GM12878 (cell line): ENCODE measurements around the gene NDUFAB1. TPM values are rescaled to one million over a fixed set of nuclear protein-coding genes. Genes with fewer than 3 reads are reported as not detected.

Experiments
- ATAC-seq: fragments of 200-7000 bp; cut with Tn5 transposase; 3 replicates; pipeline ENCODE4 v1.9.1; 2020; ENCODE audit warnings: mild to moderate bottlenecking, moderate library complexity
- BruUV-seq: library from RNA; stranded (reverse); fragments of 400-500 nt; replicated peaks from 2 replicates; lab custom pipeline; 2021; lab: Mats Ljungman, UMichigan
- CTCF ChIA-PET: fragments of 300-600 bp; sonication (Branson Sonifier 250); formaldehyde crosslinking; extraction: SDS; loops from one replicate; lab custom pipeline; 2021; ENCODE audit warnings: inconsistent platforms; lab: Yijun Ruan, JAX
- POLR2A ChIA-PET: fragments of 350-600 bp; formaldehyde crosslinking; extraction: SDS; loops from one replicate; lab custom pipeline; 2021; ENCODE audit warnings: inconsistent platforms; lab: Charles Lee
- RAD21 ChIA-PET: fragments of 300-600 bp; sonication (Branson Sonifier 250); formaldehyde crosslinking; loops from one replicate; lab custom pipeline; 2023; ENCODE audit warnings: antibody characterized with exemption; ENCODE audit not compliant: unreplicated experiment; lab: Charles Lee
- SMC1A ChIA-PET: fragments of 300-600 bp; sonication (Branson Sonifier 250); formaldehyde crosslinking; loops from one replicate; lab custom pipeline; 2023; ENCODE audit not compliant: unreplicated experiment, uncharacterized antibody; lab: Charles Lee
- DNase-seq: peaks from one replicate; pipeline ENCODE4 v3.0.0-alpha.2; 2011; ENCODE audit warnings: low read depth, low spot score
- FAIRE-seq: peaks from 3 replicates; lab custom pipeline; 2011; peaks lifted over from hg19 to GRCh38; lab: Jason Lieb, UNC
- H2AFZ ChIP-seq: 2 replicates; pipeline ENCODE4 v1.6.0; 2011; ENCODE audit warnings: low read depth, low read length, control low read depth; ENCODE audit not compliant: control insufficient read depth
- H3K27ac ChIP-seq: 2 replicates; pipeline ENCODE4 v1.5.1; 2011; ENCODE audit warnings: control low read depth; ENCODE audit not compliant: control insufficient read depth, insufficient read depth
- H3K27me3 ChIP-seq, 2 experiments: replicated peaks in 1 of 2; 2 replicates each; pipeline versions ENCODE4 v1.6.0 to v1.6.1; 2011; ENCODE audit warnings: low read length in 1 of 2; ENCODE audit not compliant: control insufficient read depth in 2 of 2, insufficient read depth in 2 of 2
- H3K36me3 ChIP-seq, 2 experiments: 2 replicates each; pipeline ENCODE4 v1.5.1; 2011; ENCODE audit warnings: low read length in 1 of 2; ENCODE audit not compliant: control insufficient read depth in 2 of 2, insufficient read depth in 2 of 2
- H3K4me1 ChIP-seq: 2 replicates; pipeline ENCODE4 v1.6.1; 2011; ENCODE audit warnings: mild to moderate bottlenecking, low read length, moderate library complexity, mixed read lengths; ENCODE audit not compliant: control insufficient read depth, insufficient read depth
- H3K4me2 ChIP-seq: 2 replicates; pipeline ENCODE4 v1.6.0; 2011; ENCODE audit warnings: control low read depth; ENCODE audit not compliant: control insufficient read depth, insufficient read depth
- H3K4me3 ChIP-seq: fragments of 200-600 bp; sonication (generic); 2 replicates; pipeline ENCODE4 v1.5.1; 2016
- H3K79me2 ChIP-seq: 2 replicates; pipeline ENCODE4 v1.6.0; 2011; ENCODE audit warnings: low read length; ENCODE audit not compliant: control insufficient read depth, insufficient read depth
- H3K9ac ChIP-seq: 2 replicates; pipeline ENCODE4 v1.8.0; 2011; ENCODE audit warnings: low read length, control low read depth, mixed read lengths; ENCODE audit not compliant: control insufficient read depth, insufficient read depth
- H3K9me3 ChIP-seq: replicated peaks from 3 replicates; pipeline ENCODE4 v1.5.1; 2011; ENCODE audit warnings: mild to moderate bottlenecking, low read length; ENCODE audit not compliant: control insufficient read depth, insufficient read depth
- H4K20me1 ChIP-seq: 2 replicates; pipeline ENCODE4 v1.6.0; 2011; ENCODE audit not compliant: control insufficient read depth, insufficient read depth
- CBFB ChIP-seq: IDR thresholded peaks from 2 replicates; pipeline ENCODE4 v1.6.1; 2016; ENCODE audit warnings: antibody characterized with exemption, low read depth
- DPF2 ChIP-seq: fragments of 450-650 bp; IDR thresholded peaks from 2 replicates; pipeline ENCODE4 v1.6.1; 2017; ENCODE audit warnings: mild to moderate bottlenecking
- HDAC2 ChIP-seq: fragments of 200-600 bp; sonication (generic); IDR thresholded peaks from 2 replicates; pipeline ENCODE4 v1.6.1; 2017
- MEF2A ChIP-seq: IDR thresholded peaks from 2 replicates; pipeline ENCODE4 v1.6.1; 2011; ENCODE audit warnings: low read depth, mild to moderate bottlenecking, low read length, moderate library complexity; ENCODE audit not compliant: insufficient read depth
- NR2C2 ChIP-seq: IDR thresholded peaks from 2 replicates; pipeline ENCODE4 v1.6.1; 2011; ENCODE audit warnings: borderline replicate concordance, low read depth; ENCODE audit not compliant: control insufficient read depth, insufficient read length
- RAD21 ChIP-seq: IDR thresholded peaks from 2 replicates; pipeline ENCODE4 v1.6.1; 2011; ENCODE audit warnings: mild to moderate bottlenecking, low read depth, low read length, moderate library complexity; ENCODE audit not compliant: insufficient read depth
- SREBF1 ChIP-seq: IDR thresholded peaks from 2 replicates; pipeline ENCODE4 v1.6.1; 2012; ENCODE audit warnings: mild to moderate bottlenecking, low read length
- TCF3 ChIP-seq: IDR thresholded peaks from 2 replicates; pipeline ENCODE4 v1.6.1; 2012; ENCODE audit warnings: low read depth, mild to moderate bottlenecking, low read length, borderline replicate concordance; ENCODE audit not compliant: insufficient read depth
- YY1 ChIP-seq: IDR thresholded peaks from 2 replicates; pipeline ENCODE4 v1.6.1; 2011; ENCODE audit warnings: low read depth, mild to moderate bottlenecking, low read length
- WGBS: methylation state at CpG from one replicate; pipeline ENCODE4 v1.1.6; 2016; ENCODE audit warnings: low lambda C conversion rate; ENCODE audit not compliant: insufficient replicate concordance, insufficient coverage; ENCODE audit errors: missing lambda C conversion rate; 5-methylcytosine and 5-hydroxymethylcytosine counted together
- in situ Hi-C: fragments of 300-500 bp; cut with MboI; formaldehyde crosslinking; loops from 9 replicates; pipeline ENCODE4 v1.14.3; 2018; ENCODE audit warnings: mixed read lengths
- intact Hi-C: fragments of 100-400 bp; cut with micrococcal nuclease; formaldehyde crosslinking; loops from one replicate; pipeline ENCODE4 v1.14.2; 2022; ENCODE audit not compliant: unreplicated experiment
- polyA plus RNA-seq, 11 experiments: library from polyadenylated mRNA; depleted of rRNA in 4 of 11; unstranded in 6 of 11; stranded (reverse) in 5 of 11; fragments of >200 nt; fragmentation: Nextera tagmentation in 4 of 11; fragmentation: Illumina TruSeq in 1 of 11; extraction: Ambion mirVana in 4 of 11; extraction: Trizol in 1 of 11; gene quantifications; 1 replicate in 1 of 11; 2 replicates in 10 of 11; pipeline versions ENCODE4 v1.2.1 to v1.2.3, GENCODE V29; 2011 to 2016; ENCODE audit warnings: inconsistent platforms in 2 of 11, missing spikeins in 2 of 11, low read depth in 1 of 11
- total RNA-seq, 4 experiments: library from RNA; depleted of rRNA in 3 of 4; stranded (reverse); fragments of >200 nt in 3 of 4; fragmentation: Illumina TruSeq in 1 of 4; extraction: Trizol in 1 of 4; gene quantifications; 2 replicates each; pipeline versions ENCODE4 v1.2.1 to v1.2.3, GENCODE V29; 2013 to 2021
- TF ChIP-seq, protein P1 (sequence below): IDR thresholded peaks from 2 replicates; pipeline ENCODE4 v1.6.1; 2012; ENCODE audit warnings: low read length, inconsistent platforms
- TF ChIP-seq, protein P2 (sequence below): IDR thresholded peaks from 2 replicates; pipeline ENCODE4 v1.6.1; 2011; ENCODE audit warnings: mild to moderate bottlenecking, low read depth, low read length, moderate library complexity; ENCODE audit not compliant: insufficient replicate concordance
- TF ChIP-seq, protein P3 (sequence below): IDR thresholded peaks from 2 replicates; pipeline ENCODE4 v1.6.1; 2011; ENCODE audit warnings: low read depth, low read length, improper control_type of control experiment, borderline replicate concordance
- TF ChIP-seq, protein P4 (sequence below): fragments of 150-350 bp; IDR thresholded peaks from 2 replicates; pipeline ENCODE4 v1.6.1; 2014; ENCODE audit warnings: mild to moderate bottlenecking, low read depth, low read length

NDUFAB1 gene
- total and polyA plus RNA-seq, 10 of the 15 experiments (the other 5 are each of a cell fraction or from before 2014, with no cell fraction given), result 79.9 to 584 (median 231) TPM

DNA sequence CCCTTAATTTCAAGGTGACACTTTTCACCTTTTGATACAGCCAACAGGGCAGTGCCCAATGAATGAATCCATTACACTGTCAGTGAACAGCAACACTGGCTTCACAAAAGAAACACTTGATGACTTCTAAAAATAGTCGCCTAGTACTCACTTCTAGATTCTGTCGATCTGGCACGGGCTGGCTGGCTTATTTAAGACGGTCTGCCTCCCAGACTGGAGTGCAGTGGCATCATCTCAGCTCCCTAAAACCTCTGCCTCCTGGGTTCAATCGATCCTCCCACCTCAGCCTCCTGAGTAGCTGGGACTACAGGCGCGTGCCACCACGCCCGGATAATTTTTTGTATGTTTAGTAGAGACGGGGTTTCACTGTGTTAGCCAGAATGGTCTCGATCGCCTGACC lies 1.9 kb downstream of the NDUFAB1 start:
- H3K4me2 ChIP-seq, result peak overlapping the region; percentile 64
- no peak for DNase-seq
- no peak for TF ChIP-seq DPF2
- no peak for TF ChIP-seq YY1
- peaks cover 47% of the 10 kb centered on the region for H3K79me2 ChIP-seq
- no peak for FAIRE-seq
- H3K27ac ChIP-seq, result no peak overlapping the region
- H2AFZ ChIP-seq, result no peak overlapping the region
- ChIA-PET SMC1A (no interaction called here), CTCF (interaction anchor here (1.5 kb wide), 1 partner anchor 34 kb away, joined by 3 read pairs; no protein-coding TSS in a partner anchor), POLR2A (no interaction called here), RAD21 (no interaction called here)
- in situ Hi-C loops (no loop called here), intact Hi-C loops (no loop called here)
- ATAC-seq, result no peak
- peak overlapping the region; percentile 82; the same call in 1 of the 2 replicates for H3K4me3 ChIP-seq
- H3K36me3 ChIP-seq, result peaks cover 6 to 18% of the 10 kb centered on the region in 2 experiments
- no peaks in the 10 kb centered on the region for H3K27me3 ChIP-seq
- H3K4me1 ChIP-seq, result peaks cover 16% of the 10 kb centered on the region
- H3K9me3 ChIP-seq, result no peaks in the 10 kb centered on the region
- H3K9ac ChIP-seq, result no peak overlapping the region
- WGBS, result over 99% methylated on average over 12 of the region's 12 CpGs
- no TSS peak for BruUV-seq
- no peaks in the 10 kb centered on the region; the same call in 1 of the 2 replicates for H4K20me1 ChIP-seq

DNA sequence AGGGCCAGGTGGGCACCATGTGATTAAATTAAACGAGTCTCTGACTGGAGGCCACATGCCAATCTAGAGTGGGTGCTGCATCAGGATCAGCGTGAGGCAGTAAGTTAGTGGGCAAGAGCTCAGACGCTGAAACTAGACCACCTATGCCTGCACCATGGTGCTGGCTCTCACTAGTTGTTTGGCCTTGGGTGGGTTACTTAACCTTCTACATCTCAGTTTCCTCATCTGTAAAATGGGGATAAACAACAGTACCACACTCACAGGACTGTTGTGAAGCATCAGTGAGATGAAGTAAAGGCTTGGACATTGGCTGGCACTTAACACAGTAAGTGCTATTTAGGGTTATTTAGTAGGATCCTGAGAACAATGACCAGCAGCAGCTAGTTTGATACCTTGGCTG lies 5.9 kb downstream of the NDUFAB1 start:
- H3K27me3 ChIP-seq, result no peaks in the 10 kb centered on the region
- CTCF ChIA-PET, result no interaction called here
- SMC1A ChIA-PET, result no interaction called here
- H3K27ac ChIP-seq, result no peak overlapping the region
- no peaks in the 10 kb centered on the region for H3K9me3 ChIP-seq
- H2AFZ ChIP-seq, result no peak overlapping the region
- no peak overlapping the region for H3K4me2 ChIP-seq
- no peak for ATAC-seq
- H4K20me1 ChIP-seq, result no peaks in the 10 kb centered on the region; the same call in 1 of the 2 replicates
- 85% methylated on average over 3 of the region's 3 CpGs for WGBS
- in situ Hi-C loops, result no loop called here
- peaks cover 9 to 28% of the 10 kb centered on the region in 2 experiments for H3K36me3 ChIP-seq
- FAIRE-seq, result no peak
- no TSS peak for BruUV-seq
- RAD21 ChIA-PET, result no interaction called here
- peaks cover 38% of the 10 kb centered on the region for H3K79me2 ChIP-seq
- H3K4me3 ChIP-seq, result no peak overlapping the region
- intact Hi-C loops, result no loop called here
- DNase-seq, result no peak
- peaks cover 10% of the 10 kb centered on the region for H3K4me1 ChIP-seq
- POLR2A ChIA-PET, result no interaction called here
- no peak overlapping the region for H3K9ac ChIP-seq
- TF ChIP-seq SREBF1 (no peak), RAD21 (no peak), MEF2A (no peak), HDAC2 (no peak), CBFB (no peak), NR2C2 (no peak), TCF3 (no peak)
- TF ChIP-seq, protein P1, sequence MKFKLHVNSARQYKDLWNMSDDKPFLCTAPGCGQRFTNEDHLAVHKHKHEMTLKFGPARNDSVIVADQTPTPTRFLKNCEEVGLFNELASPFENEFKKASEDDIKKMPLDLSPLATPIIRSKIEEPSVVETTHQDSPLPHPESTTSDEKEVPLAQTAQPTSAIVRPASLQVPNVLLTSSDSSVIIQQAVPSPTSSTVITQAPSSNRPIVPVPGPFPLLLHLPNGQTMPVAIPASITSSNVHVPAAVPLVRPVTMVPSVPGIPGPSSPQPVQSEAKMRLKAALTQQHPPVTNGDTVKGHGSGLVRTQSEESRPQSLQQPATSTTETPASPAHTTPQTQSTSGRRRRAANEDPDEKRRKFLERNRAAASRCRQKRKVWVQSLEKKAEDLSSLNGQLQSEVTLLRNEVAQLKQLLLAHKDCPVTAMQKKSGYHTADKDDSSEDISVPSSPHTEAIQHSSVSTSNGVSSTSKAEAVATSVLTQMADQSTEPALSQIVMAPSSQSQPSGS, result no peak
- TF ChIP-seq, protein P2, sequence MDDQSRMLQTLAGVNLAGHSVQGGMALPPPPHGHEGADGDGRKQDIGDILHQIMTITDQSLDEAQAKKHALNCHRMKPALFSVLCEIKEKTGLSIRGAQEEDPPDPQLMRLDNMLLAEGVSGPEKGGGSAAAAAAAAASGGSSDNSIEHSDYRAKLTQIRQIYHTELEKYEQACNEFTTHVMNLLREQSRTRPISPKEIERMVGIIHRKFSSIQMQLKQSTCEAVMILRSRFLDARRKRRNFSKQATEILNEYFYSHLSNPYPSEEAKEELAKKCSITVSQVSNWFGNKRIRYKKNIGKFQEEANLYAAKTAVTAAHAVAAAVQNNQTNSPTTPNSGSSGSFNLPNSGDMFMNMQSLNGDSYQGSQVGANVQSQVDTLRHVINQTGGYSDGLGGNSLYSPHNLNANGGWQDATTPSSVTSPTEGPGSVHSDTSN, result no peak
- TF ChIP-seq, protein P3, sequence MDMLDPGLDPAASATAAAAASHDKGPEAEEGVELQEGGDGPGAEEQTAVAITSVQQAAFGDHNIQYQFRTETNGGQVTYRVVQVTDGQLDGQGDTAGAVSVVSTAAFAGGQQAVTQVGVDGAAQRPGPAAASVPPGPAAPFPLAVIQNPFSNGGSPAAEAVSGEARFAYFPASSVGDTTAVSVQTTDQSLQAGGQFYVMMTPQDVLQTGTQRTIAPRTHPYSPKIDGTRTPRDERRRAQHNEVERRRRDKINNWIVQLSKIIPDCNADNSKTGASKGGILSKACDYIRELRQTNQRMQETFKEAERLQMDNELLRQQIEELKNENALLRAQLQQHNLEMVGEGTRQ, result no peak
- TF ChIP-seq, protein P4, sequence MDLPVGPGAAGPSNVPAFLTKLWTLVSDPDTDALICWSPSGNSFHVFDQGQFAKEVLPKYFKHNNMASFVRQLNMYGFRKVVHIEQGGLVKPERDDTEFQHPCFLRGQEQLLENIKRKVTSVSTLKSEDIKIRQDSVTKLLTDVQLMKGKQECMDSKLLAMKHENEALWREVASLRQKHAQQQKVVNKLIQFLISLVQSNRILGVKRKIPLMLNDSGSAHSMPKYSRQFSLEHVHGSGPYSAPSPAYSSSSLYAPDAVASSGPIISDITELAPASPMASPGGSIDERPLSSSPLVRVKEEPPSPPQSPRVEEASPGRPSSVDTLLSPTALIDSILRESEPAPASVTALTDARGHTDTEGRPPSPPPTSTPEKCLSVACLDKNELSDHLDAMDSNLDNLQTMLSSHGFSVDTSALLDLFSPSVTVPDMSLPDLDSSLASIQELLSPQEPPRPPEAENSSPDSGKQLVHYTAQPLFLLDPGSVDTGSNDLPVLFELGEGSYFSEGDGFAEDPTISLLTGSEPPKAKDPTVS, result no peak
